Gastroesophageal sphincter (tissue), 4 donors: ENCODE results near the gene NOL3. TPM values are rescaled to one million over a fixed set of nuclear protein-coding genes. Genes with fewer than 3 reads are reported as not detected.
A peak's percentile ranks its signal among the peaks of the same experiment; 100 is the strongest.

Experiments
- ATAC-seq: fragments of 150-250 bp; one replicate; pipeline ENCODE4 v1.9.1; 2016; ENCODE audit warnings: mild to moderate bottlenecking, moderate library complexity
- H3K27ac ChIP-seq, 4 donors: fragments of 200-600 bp; sonication (generic) in 3 of 4; 1 replicate in 3 of 4; 2 replicates in 1 of 4; pipeline ENCODE4 v1.5.1; 2016 to 2019
- H3K27me3 ChIP-seq: fragments of 200-600 bp; sonication (generic); one replicate; pipeline ENCODE4 v1.5.1; 2019
- H3K36me3 ChIP-seq, 2 donors: fragments of 200-600 bp; sonication (generic); one replicate each; pipeline ENCODE4 v1.5.1; 2019; ENCODE audit warnings: control low read depth in 1 of 2
- H3K4me1 ChIP-seq, 3 donors: fragments of 200-600 bp; sonication (generic); 1 replicate in 2 of 3; 2 replicates in 1 of 3; pipeline ENCODE4 v1.5.1; 2016 to 2019; ENCODE audit warnings: control low read depth in 2 of 3
- H3K4me3 ChIP-seq, 2 donors: fragments of 200-600 bp; sonication (generic); one replicate each; pipeline ENCODE4 v1.5.1; 2019; ENCODE audit warnings: mild to moderate bottlenecking in 1 of 2, moderate library complexity in 1 of 2
- H3K9me3 ChIP-seq, 3 donors: fragments of 200-600 bp; sonication (generic); one replicate each; pipeline ENCODE4 v1.5.1; 2017 to 2019; ENCODE audit warnings: control low read depth in 2 of 3
- EP300 ChIP-seq: sonication (generic); formaldehyde crosslinking; IDR thresholded peaks from one replicate; pipeline ENCODE4 v1.6.1; 2017; ENCODE audit warnings: antibody characterized with exemption, mild to moderate bottlenecking
- POLR2A ChIP-seq, 2 donors: fragments of 450-650 bp; IDR thresholded peaks; one replicate each; pipeline ENCODE4 v1.6.1; 2017; ENCODE audit warnings: antibody characterized with exemption in 2 of 2, mild to moderate bottlenecking in 2 of 2, moderate library complexity in 1 of 2
- POLR2AphosphoS5 ChIP-seq: sonication (generic); formaldehyde crosslinking; IDR thresholded peaks from one replicate; pipeline ENCODE4 v1.6.1; 2017; ENCODE audit warnings: antibody characterized with exemption
- WGBS, 2 donors: methylation state at CpG; one replicate each; pipeline ENCODE4 v1.1.5; 2018; ENCODE audit warnings: low coverage in 1 of 2; 5-methylcytosine and 5-hydroxymethylcytosine counted together
- small RNA-seq, 4 donors: library from RNA; depleted of rRNA; stranded (forward); fragments of <200 nt; gene quantifications; one replicate each; pipeline ENCODE3, GENCODE V24; 2016
- total RNA-seq, 4 donors: library from RNA; depleted of rRNA; stranded (reverse); fragments of >200 nt; gene quantifications; one replicate each; pipeline ENCODE4 v1.1.0, GENCODE V29; 2016
- TF ChIP-seq, protein P1 (sequence below), 4 experiments: fragments of 200-600 bp in 2 of 4; fragments of 450-650 bp in 2 of 4; sonication (generic) in 1 of 4; IDR thresholded peaks; one replicate each; pipeline ENCODE4 v1.5.1; 2017 to 2019; ENCODE audit warnings: antibody characterized with exemption in 4 of 4, mild to moderate bottlenecking in 2 of 4, moderate library complexity in 2 of 4

Gene NOL3
- total RNA-seq, 4 donors from 2014 or later = 23.0 to 78.9 (median 49.9) TPM

- TF ChIP-seq, protein P1, sequence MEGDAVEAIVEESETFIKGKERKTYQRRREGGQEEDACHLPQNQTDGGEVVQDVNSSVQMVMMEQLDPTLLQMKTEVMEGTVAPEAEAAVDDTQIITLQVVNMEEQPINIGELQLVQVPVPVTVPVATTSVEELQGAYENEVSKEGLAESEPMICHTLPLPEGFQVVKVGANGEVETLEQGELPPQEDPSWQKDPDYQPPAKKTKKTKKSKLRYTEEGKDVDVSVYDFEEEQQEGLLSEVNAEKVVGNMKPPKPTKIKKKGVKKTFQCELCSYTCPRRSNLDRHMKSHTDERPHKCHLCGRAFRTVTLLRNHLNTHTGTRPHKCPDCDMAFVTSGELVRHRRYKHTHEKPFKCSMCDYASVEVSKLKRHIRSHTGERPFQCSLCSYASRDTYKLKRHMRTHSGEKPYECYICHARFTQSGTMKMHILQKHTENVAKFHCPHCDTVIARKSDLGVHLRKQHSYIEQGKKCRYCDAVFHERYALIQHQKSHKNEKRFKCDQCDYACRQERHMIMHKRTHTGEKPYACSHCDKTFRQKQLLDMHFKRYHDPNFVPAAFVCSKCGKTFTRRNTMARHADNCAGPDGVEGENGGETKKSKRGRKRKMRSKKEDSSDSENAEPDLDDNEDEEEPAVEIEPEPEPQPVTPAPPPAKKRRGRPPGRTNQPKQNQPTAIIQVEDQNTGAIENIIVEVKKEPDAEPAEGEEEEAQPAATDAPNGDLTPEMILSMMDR (IDR thresholded peaks at IDR 0.05) = no peak
- TF ChIP-seq POLR2AphosphoS5 (no peak), EP300 (no peak), POLR2A (IDR thresholded peaks at IDR 0.05) (no peak)
- H3K4me3 ChIP-seq = no peak overlapping the region
- no peak overlapping the region for H3K27ac ChIP-seq
- no peak for ATAC-seq
- H3K4me1 ChIP-seq = peaks cover 0 to 15% (median 0%) of the 10 kb centered on the region in 3 donors
- no peaks in the 10 kb centered on the region for H3K27me3 ChIP-seq
- 75 to 90% methylated on average over 2 to 4 of the region's 8 CpGs for WGBS, 2 donors
- no peaks in the 10 kb centered on the region for H3K9me3 ChIP-seq
- H3K36me3 ChIP-seq = peaks cover 0 to 55% of the 10 kb centered on the region in 2 donors
Measured at GRCh38 chr16:67213197-67214019, 43.1 kb downstream of the NOL3 start.

DNA sequence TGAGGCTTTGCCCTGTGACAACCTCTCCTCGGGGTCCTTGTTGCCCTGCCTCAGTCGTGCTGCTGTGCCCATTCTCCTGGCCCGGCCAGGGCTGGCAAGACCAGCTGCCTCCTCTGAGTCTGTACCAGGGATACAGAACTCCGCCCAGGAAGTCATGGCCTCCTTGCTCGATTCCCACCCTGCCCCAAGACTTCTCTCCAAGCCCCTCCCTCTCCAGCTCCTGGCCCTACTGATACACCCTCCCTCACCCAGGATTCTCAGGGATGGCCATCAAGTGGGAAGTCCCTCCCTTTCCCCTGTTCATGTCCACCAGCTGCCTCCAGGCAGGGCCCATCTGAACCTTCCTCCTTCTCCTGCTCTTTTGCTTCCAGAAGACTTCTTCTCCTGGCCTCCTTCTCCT is 45.4 kb downstream of the NOL3 start:
- ATAC-seq = no peak
- Histone ChIP-seq H3K36me3 (peaks cover 0 to 41% of the 10 kb centered on the region in 2 donors), H3K27ac (no peak overlapping the region), H3K4me3 (no peak overlapping the region), H3K9me3 (no peaks in the 10 kb centered on the region), H3K27me3 (no peaks in the 10 kb centered on the region), H3K4me1 (peaks cover 0 to 15% (median 0%) of the 10 kb centered on the region in 3 donors)
- no peak for TF ChIP-seq POLR2AphosphoS5
- TF ChIP-seq POLR2A (IDR thresholded peaks at IDR 0.05) = no peak
- WGBS, 2 donors = 73 to 83% methylated on average over 1 to 5 of the region's 5 CpGs

DNA sequence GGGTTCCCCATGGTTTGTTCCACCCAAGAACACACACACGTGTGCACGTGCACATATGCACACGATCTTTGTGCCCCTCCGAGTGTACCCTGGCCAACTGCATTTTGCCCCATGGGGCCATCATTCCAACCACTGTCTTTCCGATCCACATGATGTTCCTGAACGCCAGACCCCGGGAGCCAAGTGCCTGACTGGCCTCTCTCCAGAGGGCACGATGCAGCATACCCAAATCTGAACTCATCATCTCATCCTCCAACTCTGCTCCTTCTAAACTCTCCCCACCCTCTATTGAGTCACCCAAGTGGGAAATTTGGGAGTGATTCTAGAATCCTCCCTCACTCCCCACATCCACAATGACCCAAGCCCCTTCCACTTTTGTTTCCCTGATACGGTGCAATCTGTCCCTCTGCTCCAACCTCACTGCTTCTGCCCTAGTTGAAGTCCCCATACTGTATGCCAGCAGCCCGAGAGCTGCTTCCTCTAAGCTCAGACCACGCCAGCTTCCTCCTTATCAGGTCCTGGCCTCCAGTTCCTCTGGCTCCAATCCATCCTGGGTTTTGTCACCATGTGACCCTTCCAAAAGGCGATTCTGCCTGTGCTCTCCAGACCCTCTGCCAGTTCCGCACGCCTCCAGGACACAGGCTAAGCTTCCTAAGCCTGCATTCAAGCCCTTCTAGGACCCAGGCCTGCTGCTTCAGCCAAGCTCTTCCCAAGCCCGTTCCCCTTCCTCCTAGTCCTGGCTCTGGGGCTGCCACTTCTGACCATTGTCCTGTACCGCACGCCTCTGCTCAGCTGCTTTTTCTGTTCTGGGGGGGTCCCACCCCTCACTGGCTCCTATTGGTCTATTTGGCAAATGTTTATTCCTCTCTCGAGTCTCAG is 46.5 kb downstream of the NOL3 start:
- no peaks in the 10 kb centered on the region for H3K9me3 ChIP-seq
- 60 to 78% methylated on average over 11 to 18 of the region's 18 CpGs for WGBS, 2 donors
- H3K4me3 ChIP-seq = no peak overlapping the region
- H3K27me3 ChIP-seq = no peaks in the 10 kb centered on the region
- peaks cover 0 to 33% of the 10 kb centered on the region in 2 donors for H3K36me3 ChIP-seq
- TF ChIP-seq POLR2A (IDR thresholded peaks at IDR 0.05) (no peak), POLR2AphosphoS5 (no peak), EP300 (no peak)
- TF ChIP-seq, protein P1 (IDR thresholded peaks at IDR 0.05) = no peak
- H3K4me1 ChIP-seq = peaks cover 0 to 15% (median 0%) of the 10 kb centered on the region in 3 donors
- peak overlapping the region in 2 of 4 donors; percentile 35 to 36 for H3K27ac ChIP-seq
- ATAC-seq = peak; percentile 60

DNA sequence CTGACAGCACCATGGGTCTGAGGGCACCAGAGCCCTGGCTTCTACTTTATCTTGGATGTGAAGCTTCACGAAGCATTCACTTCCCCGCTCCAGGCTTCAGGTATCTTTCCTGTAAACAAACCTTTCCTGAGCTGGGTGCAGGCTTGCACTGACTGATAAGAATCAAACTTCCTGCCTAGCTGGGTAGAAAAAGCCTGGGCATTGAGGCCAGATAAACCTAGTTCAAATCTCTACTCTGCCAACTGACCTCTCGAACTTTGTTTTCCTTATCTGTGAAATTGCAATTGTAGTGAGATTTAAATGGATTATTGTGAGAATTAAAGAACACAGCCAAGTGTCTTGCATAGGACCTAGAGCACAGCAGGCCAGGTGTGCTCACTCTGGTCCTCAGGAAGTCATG is 53.7 kb downstream of the NOL3 start:
- TF ChIP-seq POLR2AphosphoS5 = no peak
- TF ChIP-seq EP300 = no peak
- TF ChIP-seq, protein P1 (IDR thresholded peaks at IDR 0.05) = no peak
- no peak for TF ChIP-seq POLR2A (IDR thresholded peaks at IDR 0.05)
- no peaks in the 10 kb centered on the region for H3K9me3 ChIP-seq
- H3K27ac ChIP-seq = no peak overlapping the region
- H3K27me3 ChIP-seq = no peaks in the 10 kb centered on the region
- H3K36me3 ChIP-seq = peaks cover 0 to 23% of the 10 kb centered on the region in 2 donors
- ATAC-seq = no peak
- H3K4me1 ChIP-seq = peaks cover 0 to 36% (median 10%) of the 10 kb centered on the region in 3 donors
- no peak overlapping the region for H3K4me3 ChIP-seq
- 63 to 68% methylated on average over 2 of the region's 3 CpGs for WGBS, 2 donors

Small RNAs within 50 kb of the gene (small RNA-seq; reads per million reads assigned to genes)
- gene MIR328 = 23.4 to 41.2 (median 29.7) reads per million in 4 donors

Other genes with a start within 250 kb of the NOL3 start
- gene RRAD, start 245.0 kb upstream of the NOL3 start, total RNA-seq = 100 to 1,000 TPM in 1 of 4 donors, 10 to 100 TPM in 3; 33.4 to 103 (median 50.8) TPM
- 10 to 100 TPM; 54.3 to 88.9 (median 79.5) TPM for gene CIAO2B, start 236.1 kb upstream of the NOL3 start, total RNA-seq
- gene CES2, start 235.0 kb upstream of the NOL3 start, total RNA-seq = 10 to 100 TPM; 25.9 to 32.6 (median 26.3) TPM
- under 1 TPM in 3 of 4 donors, not detected in 1; 0.13 to 0.49 (median 0.39) TPM for gene CES3, start 209.3 kb upstream of the NOL3 start, total RNA-seq
- gene CES4A, start 181.9 kb upstream of the NOL3 start, total RNA-seq = 1 to 10 TPM; 1.2 to 6.1 (median 2.6) TPM
- 10 to 100 TPM; 26.5 to 39.3 (median 27.5) TPM for gene CBFB, start 141.4 kb upstream of the NOL3 start, total RNA-seq
- 10 to 100 TPM; 10.9 to 20.4 (median 13.3) TPM for gene PHAF1, start 60.6 kb upstream of the NOL3 start, total RNA-seq
- gene B3GNT9, start 19.5 kb upstream of the NOL3 start, total RNA-seq = 10 to 100 TPM; 16.3 to 33.6 (median 23.1) TPM
- gene TRADD, start 10.6 kb upstream of the NOL3 start, total RNA-seq = 10 to 100 TPM; 26.1 to 39.7 (median 28.9) TPM
- gene FBXL8, start 10.6 kb upstream of the NOL3 start, total RNA-seq = 10 to 100 TPM in 3 of 4 donors, 1 to 10 TPM in 1; 6.9 to 18.8 (median 14.2) TPM
- 100 to 1,000 TPM in 1 of 4 donors, 10 to 100 TPM in 2, 1 to 10 TPM in 1; 7.7 to 110 (median 59.4) TPM for gene HSF4, start 5.8 kb upstream of the NOL3 start, total RNA-seq
- 10 to 100 TPM in 2 of 4 donors, 1 to 10 TPM in 2; 6.7 to 37.4 (median 19.2) TPM for gene MATCAP1, start 13.4 kb downstream of the NOL3 start, total RNA-seq
- 1 to 10 TPM; 1.6 to 6.1 (median 2.6) TPM for gene EXOC3L1, start 19.6 kb downstream of the NOL3 start, total RNA-seq
- gene E2F4, start 21.6 kb downstream of the NOL3 start, total RNA-seq = 10 to 100 TPM; 55.0 to 89.8 (median 76.2) TPM
- 1 to 10 TPM in 2 of 4 donors, under 1 TPM in 2; 0.15 to 3.9 (median 1.3) TPM for gene ELMO3, start 28.6 kb downstream of the NOL3 start, total RNA-seq
- 10 to 100 TPM; 15.4 to 34.7 (median 30.7) TPM for gene TMEM208, start 56.6 kb downstream of the NOL3 start, total RNA-seq
- gene FHOD1, start 76.9 kb downstream of the NOL3 start, total RNA-seq = 10 to 100 TPM in 3 of 4 donors, 1 to 10 TPM in 1; 9.7 to 15.5 (median 12.9) TPM
- gene SLC9A5, start 78.4 kb downstream of the NOL3 start, total RNA-seq = under 1 TPM; 0.13 to 0.93 (median 0.21) TPM
- 10 to 100 TPM in 1 of 4 donors, 1 to 10 TPM in 3; 3.0 to 14.4 (median 6.1) TPM for gene PLEKHG4, start 109.0 kb downstream of the NOL3 start, total RNA-seq
- under 1 TPM in 2 of 4 donors, not detected in 2; 0.13 to 0.19 TPM for gene KCTD19, start 156.2 kb downstream of the NOL3 start, total RNA-seq
- under 1 TPM in 1 of 4 donors, not detected in 3; 0.27 TPM for gene LRRC36, start 156.3 kb downstream of the NOL3 start, total RNA-seq
- gene TPPP3, start 223.0 kb downstream of the NOL3 start, total RNA-seq = 100 to 1,000 TPM in 1 of 4 donors, 10 to 100 TPM in 3; 14.8 to 111 (median 55.0) TPM
- gene ZDHHC1, start 245.9 kb downstream of the NOL3 start, total RNA-seq = 10 to 100 TPM in 3 of 4 donors, 1 to 10 TPM in 1; 7.5 to 26.7 (median 17.3) TPM